ENCODE results near the gene CDH12. TPM values are rescaled to one million over a fixed set of nuclear protein-coding genes. Genes with fewer than 3 reads are reported as not detected.
"Not testable (repeated sequence)": the region's sequence is repeated elsewhere in the genome, so short reads cannot be mapped to it uniquely, and the experiment has no call there.

The CDH12 gene
- total RNA-seq, 2 experiments from 2014 or later = not detected

GRCh38 chr5:22611327-22611726 is 241.8 kb downstream of the CDH12 start:
- DNase-seq = no peak
- Mint-ChIP-seq H3K9me3 (peaks cover 10% of the 10 kb centered on the region), H3K4me1 (no peaks in the 10 kb centered on the region), H3K36me3 (ENCODE audit: low read depth) (no peaks in the 10 kb centered on the region), H3K27ac (no peak overlapping the region), H3K27me3 (no peaks in the 10 kb centered on the region), H3K4me3 (no peak overlapping the region)
- CTCF ChIA-PET = no interaction called here
- POLR2A ChIA-PET = no interaction called here

- POLR2A ChIA-PET; H3K36me3 Mint-ChIP-seq (ENCODE audit: low read depth); H3K4me3 Mint-ChIP-seq; CTCF ChIA-PET; H3K4me1 Mint-ChIP-seq; H3K27ac Mint-ChIP-seq; DNase-seq; H3K27me3 Mint-ChIP-seq: not testable (repeated sequence)
- peaks cover 13% of the 10 kb centered on the region for H3K9me3 Mint-ChIP-seq
These were observed 245.6 kb downstream of the CDH12 start for GRCh38 chr5:22607498-22607897.

- no peak for DNase-seq
- ChIA-PET POLR2A (no interaction called here), CTCF (no interaction called here)
- peaks cover 13% of the 10 kb centered on the region for H3K9me3 Mint-ChIP-seq
- H3K36me3 Mint-ChIP-seq (ENCODE audit: low read depth) = no peaks in the 10 kb centered on the region
- no peaks in the 10 kb centered on the region for H3K4me1 Mint-ChIP-seq
- no peak overlapping the region for H3K4me3 Mint-ChIP-seq
- no peaks in the 10 kb centered on the region for H3K27me3 Mint-ChIP-seq
- no peak overlapping the region for H3K27ac Mint-ChIP-seq
These were observed 247.7 kb downstream of the CDH12 start for GRCh38 chr5:22605473-22605872.

GRCh38 chr5:22604711-22605110 is 248.4 kb downstream of the CDH12 start:
- Mint-ChIP-seq H3K9me3 (peaks cover 13% of the 10 kb centered on the region), H3K36me3 (ENCODE audit: low read depth) (no peaks in the 10 kb centered on the region), H3K27ac (no peak overlapping the region), H3K27me3 (no peaks in the 10 kb centered on the region), H3K4me3 (no peak overlapping the region), H3K4me1 (no peaks in the 10 kb centered on the region)
- ChIA-PET POLR2A (no interaction called here), CTCF (no interaction called here)
- no peak for DNase-seq

- no peak for DNase-seq
- peaks cover under 1% of the 10 kb centered on the region for H3K9me3 Mint-ChIP-seq
- ChIA-PET POLR2A (no interaction called here), CTCF (no interaction called here)
- no peak overlapping the region for H3K4me3 Mint-ChIP-seq
- H3K36me3 Mint-ChIP-seq (ENCODE audit: low read depth) = no peaks in the 10 kb centered on the region
- no peak overlapping the region for H3K27ac Mint-ChIP-seq
- H3K27me3 Mint-ChIP-seq = no peaks in the 10 kb centered on the region
- no peaks in the 10 kb centered on the region for H3K4me1 Mint-ChIP-seq
These were observed 254.3 kb downstream of the CDH12 start for GRCh38 chr5:22598796-22599195.

- no peak for DNase-seq
- ChIA-PET POLR2A (no interaction called here), CTCF (no interaction called here)
- H3K9me3 Mint-ChIP-seq = no peaks in the 10 kb centered on the region
- H3K27ac Mint-ChIP-seq = no peak overlapping the region
- no peaks in the 10 kb centered on the region for H3K27me3 Mint-ChIP-seq
- H3K4me1 Mint-ChIP-seq = no peaks in the 10 kb centered on the region
- H3K36me3 Mint-ChIP-seq (ENCODE audit: low read depth) = no peaks in the 10 kb centered on the region
- H3K4me3 Mint-ChIP-seq = no peak overlapping the region
These were observed 256.7 kb downstream of the CDH12 start for GRCh38 chr5:22596404-22596970.

GRCh38 chr5:22594491-22594890 is 258.7 kb downstream of the CDH12 start:
- POLR2A ChIA-PET = no interaction called here
- Mint-ChIP-seq H3K4me3 (no peak overlapping the region), H3K36me3 (ENCODE audit: low read depth) (no peaks in the 10 kb centered on the region), H3K9me3 (no peaks in the 10 kb centered on the region), H3K4me1 (no peaks in the 10 kb centered on the region), H3K27ac (no peak overlapping the region), H3K27me3 (no peaks in the 10 kb centered on the region)
- CTCF ChIA-PET = no interaction called here
- no peak for DNase-seq

GRCh38 chr5:22593592-22593991 is 259.6 kb downstream of the CDH12 start:
- Mint-ChIP-seq H3K36me3 (ENCODE audit: low read depth) (no peaks in the 10 kb centered on the region), H3K27me3 (no peaks in the 10 kb centered on the region), H3K4me1 (no peaks in the 10 kb centered on the region), H3K4me3 (no peak overlapping the region), H3K9me3 (peaks cover 5% of the 10 kb centered on the region), H3K27ac (no peak overlapping the region)
- POLR2A ChIA-PET = no interaction called here
- CTCF ChIA-PET = no interaction called here
- DNase-seq = no peak

GRCh38 chr5:22591461-22591860 is 261.7 kb downstream of the CDH12 start:
- H3K9me3 Mint-ChIP-seq = peaks cover 6% of the 10 kb centered on the region
- H3K36me3 Mint-ChIP-seq (ENCODE audit: low read depth) = no peaks in the 10 kb centered on the region
- H3K4me3 Mint-ChIP-seq = no peak overlapping the region
- ChIA-PET CTCF (no interaction called here), POLR2A (no interaction called here)
- H3K4me1 Mint-ChIP-seq = no peaks in the 10 kb centered on the region
- no peak overlapping the region for H3K27ac Mint-ChIP-seq
- no peak for DNase-seq
- no peaks in the 10 kb centered on the region for H3K27me3 Mint-ChIP-seq

- peaks cover 6% of the 10 kb centered on the region for H3K9me3 Mint-ChIP-seq
- no peaks in the 10 kb centered on the region for H3K27me3 Mint-ChIP-seq
- no peaks in the 10 kb centered on the region for H3K36me3 Mint-ChIP-seq (ENCODE audit: low read depth)
- DNase-seq = no peak
- H3K4me1 Mint-ChIP-seq = no peaks in the 10 kb centered on the region
- CTCF ChIA-PET = no interaction called here
- no peak overlapping the region for H3K4me3 Mint-ChIP-seq
- POLR2A ChIA-PET = no interaction called here
- no peak overlapping the region for H3K27ac Mint-ChIP-seq
These were observed 262.4 kb downstream of the CDH12 start for GRCh38 chr5:22590677-22591268.

- Mint-ChIP-seq H3K36me3 (ENCODE audit: low read depth) (no peaks in the 10 kb centered on the region), H3K27ac (no peak overlapping the region), H3K4me1 (no peaks in the 10 kb centered on the region), H3K4me3 (no peak overlapping the region), H3K27me3 (no peaks in the 10 kb centered on the region), H3K9me3 (peaks cover 7% of the 10 kb centered on the region)
- POLR2A ChIA-PET = no interaction called here
- CTCF ChIA-PET = no interaction called here
- DNase-seq = no peak
These were observed 275.4 kb downstream of the CDH12 start for GRCh38 chr5:22577711-22578110.

- CTCF ChIA-PET = no interaction called here
- POLR2A ChIA-PET = no interaction called here
These were observed 276.1 kb downstream of the CDH12 start for GRCh38 chr5:22577006-22577405.

GRCh38 chr5:22572941-22573340 is 280.2 kb downstream of the CDH12 start:
- H3K4me1 Mint-ChIP-seq = no peaks in the 10 kb centered on the region
- ChIA-PET POLR2A (no interaction called here), CTCF (no interaction called here)
- H3K27ac Mint-ChIP-seq = no peak overlapping the region
- H3K36me3 Mint-ChIP-seq (ENCODE audit: low read depth) = no peaks in the 10 kb centered on the region
- peaks cover 13% of the 10 kb centered on the region for H3K9me3 Mint-ChIP-seq
- no peak overlapping the region for H3K4me3 Mint-ChIP-seq
- no peaks in the 10 kb centered on the region for H3K27me3 Mint-ChIP-seq
- DNase-seq = no peak

More at GRCh38 chr5:22577006-22577405, 276.1 kb downstream of the CDH12 start:
- no peak overlapping the region for H3K4me3 Mint-ChIP-seq
- DNase-seq = no peak
- no peaks in the 10 kb centered on the region for H3K27me3 Mint-ChIP-seq
- H3K9me3 Mint-ChIP-seq = peaks cover 7% of the 10 kb centered on the region
- H3K36me3 Mint-ChIP-seq (ENCODE audit: low read depth) = no peaks in the 10 kb centered on the region
- no peaks in the 10 kb centered on the region for H3K4me1 Mint-ChIP-seq
- H3K27ac Mint-ChIP-seq = no peak overlapping the region

GRCh38 chr5:22567983-22568382 is 285.2 kb downstream of the CDH12 start:
- no peak for DNase-seq
- H3K4me1 Mint-ChIP-seq = no peaks in the 10 kb centered on the region
- ChIA-PET CTCF (no interaction called here), POLR2A (no interaction called here)
- H3K9me3 Mint-ChIP-seq = peaks cover 17% of the 10 kb centered on the region
- H3K27me3 Mint-ChIP-seq = no peaks in the 10 kb centered on the region
- H3K4me3 Mint-ChIP-seq = no peak overlapping the region
- H3K36me3 Mint-ChIP-seq (ENCODE audit: low read depth) = no peaks in the 10 kb centered on the region
- no peak overlapping the region for H3K27ac Mint-ChIP-seq

All from activated CD4-positive, alpha-beta memory T cell treated with anti-CD3 and anti-CD28 coated beads, Interleukin-2, amount 10 ng/mL, durations not matched to agents 7 days and 5 days (primary cell).